Ectodermal cell (in vitro differentiated cells): ENCODE measurements around the gene OTUD5.

Experiments
- H3K27ac ChIP-seq: 2 replicates; pipeline ENCODE4 v1.7.0; 2013; ENCODE audit warnings: mild to moderate bottlenecking, low read depth, low read length; ENCODE audit not compliant: insufficient read depth, poor library complexity, severe bottlenecking
- H3K27me3 ChIP-seq: 2 replicates; pipeline ENCODE4 v1.7.0; 2013; ENCODE audit warnings: mild to moderate bottlenecking, low read length; ENCODE audit not compliant: insufficient read depth, control insufficient read depth, poor library complexity, severe bottlenecking
- H3K36me3 ChIP-seq: one replicate; pipeline ENCODE4 v1.7.0; 2013; ENCODE audit warnings: low read length; ENCODE audit not compliant: control insufficient read depth, insufficient read depth
- H3K4me1 ChIP-seq: one replicate; pipeline ENCODE4 v1.7.0; 2013; ENCODE audit warnings: low read length; ENCODE audit not compliant: control insufficient read depth, insufficient read depth
- H3K4me3 ChIP-seq: 2 replicates; pipeline ENCODE4 v1.7.0; 2013; ENCODE audit warnings: low read depth, low read length, control low read depth; ENCODE audit not compliant: insufficient read depth
- H3K9me3 ChIP-seq: 2 replicates; pipeline ENCODE4 v1.7.0; 2013; ENCODE audit warnings: mild to moderate bottlenecking, low read length, moderate library complexity; ENCODE audit not compliant: control insufficient read depth
- WGBS, 2 experiments: methylation state at CpG; one replicate each; pipeline ENCODE4 v1.1.7; 2013; ENCODE audit warnings: missing lambda C conversion rate in 2 of 2; 5-methylcytosine and 5-hydroxymethylcytosine counted together

Gene OTUD5

DNA sequence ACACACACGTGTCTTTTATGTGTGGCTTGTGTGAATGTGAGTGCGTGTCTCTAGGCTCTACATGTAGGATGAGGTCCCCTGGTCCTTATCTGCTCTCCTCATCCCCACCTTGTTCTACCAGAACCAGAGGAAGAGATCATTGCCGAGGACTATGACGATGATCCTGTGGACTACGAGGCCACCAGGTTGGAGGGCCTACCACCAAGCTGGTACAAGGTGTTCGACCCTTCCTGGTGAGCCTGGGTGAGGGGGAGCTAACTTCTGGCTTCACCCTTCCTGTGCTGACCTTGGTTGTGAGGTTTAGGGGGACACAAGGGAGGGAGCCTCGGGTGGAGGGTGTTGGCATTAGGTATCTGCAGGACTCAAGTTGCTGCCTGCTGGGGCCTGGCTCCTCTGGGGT lies 56.3 kb downstream of the OTUD5 start:
- Histone ChIP-seq H3K36me3 (peaks cover 8% of the 10 kb centered on the region), H3K27ac (no peak overlapping the region), H3K27me3 (no peaks in the 10 kb centered on the region), H3K4me1 (no peaks in the 10 kb centered on the region), H3K4me3 (no peak overlapping the region), H3K9me3 (no peaks in the 10 kb centered on the region)
- WGBS, 2 experiments: 92 to 94% methylated on average over 5 to 7 of the region's 7 CpGs

DNA sequence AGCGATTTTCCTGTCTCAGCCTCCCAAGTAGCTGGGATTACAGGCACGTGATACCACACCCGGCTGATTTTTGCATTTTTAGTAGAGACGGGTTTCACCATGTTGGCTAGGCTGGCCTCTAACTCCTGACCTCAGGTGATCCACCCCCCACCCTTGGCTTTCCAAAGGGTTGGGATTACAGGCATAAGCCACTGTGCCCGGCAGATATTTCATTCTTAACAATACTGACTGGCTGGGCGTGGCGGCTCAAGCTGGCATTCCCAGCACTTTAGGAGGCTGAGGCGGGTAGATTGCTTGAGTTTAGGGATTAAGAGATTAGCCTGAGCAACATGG lies 58.4 kb downstream of the OTUD5 start:
- Histone ChIP-seq H3K4me1 (no peaks in the 10 kb centered on the region), H3K36me3 (peaks cover 8% of the 10 kb centered on the region)

DNA sequence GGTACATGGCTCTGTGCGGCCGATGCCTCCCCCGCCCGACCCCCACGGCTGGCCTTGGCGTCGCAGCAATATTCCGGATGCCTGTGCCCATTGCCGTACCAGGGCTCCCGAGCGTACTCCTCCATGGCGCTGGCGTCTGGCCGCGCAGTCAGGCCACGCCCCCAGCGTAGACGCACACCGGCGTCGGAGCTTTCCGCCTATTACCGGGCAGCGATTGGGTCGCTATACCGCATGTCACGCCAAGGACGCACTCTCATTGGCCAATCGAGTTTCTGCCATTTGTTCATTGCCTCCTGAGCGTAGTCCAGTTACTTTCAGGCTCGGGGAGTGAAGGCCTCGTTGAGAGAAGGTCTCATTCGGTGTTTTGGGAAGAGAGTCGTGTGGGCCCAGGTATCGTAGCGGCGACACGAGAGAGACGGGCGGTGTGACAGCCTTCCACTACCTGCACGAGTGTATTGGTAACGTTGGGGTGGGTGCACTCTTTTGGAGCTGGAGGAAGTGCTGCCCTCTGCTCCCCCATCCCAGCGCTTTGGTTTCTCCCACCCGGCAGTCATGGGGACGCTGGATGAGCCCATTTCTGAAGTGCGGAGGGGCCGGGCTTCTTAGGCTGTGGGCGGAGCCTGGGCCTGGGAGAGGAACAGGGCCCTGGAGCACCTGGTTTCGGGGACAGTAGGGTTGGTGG lies 59.6 kb downstream of the OTUD5 start, which contains the start of the genes PQBP1 and TIMM17B:
Gene PQBP1, plus strand, starts transcription at position 306 of the 682 bp plus-strand sequence. CDS start 580 bp downstream, outside the sequence.
Gene TIMM17B, minus strand, starts transcription at position 144 of the 682 bp plus-strand sequence. Its CDS starts 19 bp downstream, at position 125.
- no peaks in the 10 kb centered on the region for H3K9me3 ChIP-seq
- H3K4me3 ChIP-seq: peak within 1 kb of the TSS; percentile 65
- no peaks in the 10 kb centered on the region for H3K4me1 ChIP-seq
- peaks cover 8% of the 10 kb centered on the region for H3K36me3 ChIP-seq
- 0% methylated on average over 49 of the region's 49 CpGs for WGBS, 2 experiments
- no peaks in the 10 kb centered on the region for H3K27me3 ChIP-seq
- peak within 1 kb of the TSS; percentile 79 for H3K27ac ChIP-seq

More for the DNA sequence above, 58.4 kb downstream of the OTUD5 start:
- WGBS, 2 experiments: 90 to 93% methylated on average over 8 of the region's 8 CpGs
- Histone ChIP-seq H3K27me3 (no peaks in the 10 kb centered on the region), H3K9me3 (no peaks in the 10 kb centered on the region), H3K4me3 (no peak overlapping the region), H3K27ac (no peak overlapping the region)

DNA sequence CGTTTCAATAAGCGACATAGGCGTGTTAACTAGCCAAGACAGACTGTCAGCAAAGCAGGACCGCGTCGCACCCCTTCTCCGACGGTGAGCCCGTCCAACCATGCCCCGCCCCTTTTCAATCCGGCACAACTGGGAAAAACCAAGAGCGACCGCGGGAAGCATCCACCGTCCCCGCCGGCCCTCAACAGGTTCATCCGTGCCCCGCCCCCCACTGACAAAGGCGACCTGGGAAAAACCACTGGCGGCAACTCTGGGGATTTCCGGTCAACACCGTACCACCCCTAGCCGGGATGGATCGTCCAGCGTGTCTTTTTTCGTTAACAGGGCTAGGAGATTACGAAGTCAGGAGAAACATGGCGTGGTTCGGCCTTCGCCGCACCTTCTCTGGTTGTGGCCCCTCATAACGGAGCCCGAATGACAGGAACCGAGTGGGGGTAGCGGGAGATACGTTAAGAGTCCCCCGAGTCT lies 60.2 kb downstream of the OTUD5 start:
- Histone ChIP-seq H3K9me3 (no peaks in the 10 kb centered on the region), H3K27ac (peak overlapping the region; percentile 79), H3K27me3 (no peaks in the 10 kb centered on the region), H3K36me3 (peaks cover 8% of the 10 kb centered on the region), H3K4me3 (peak overlapping the region; percentile 65), H3K4me1 (no peaks in the 10 kb centered on the region)
- WGBS, 2 experiments: 0% methylated on average over 38 of the region's 38 CpGs

DNA sequence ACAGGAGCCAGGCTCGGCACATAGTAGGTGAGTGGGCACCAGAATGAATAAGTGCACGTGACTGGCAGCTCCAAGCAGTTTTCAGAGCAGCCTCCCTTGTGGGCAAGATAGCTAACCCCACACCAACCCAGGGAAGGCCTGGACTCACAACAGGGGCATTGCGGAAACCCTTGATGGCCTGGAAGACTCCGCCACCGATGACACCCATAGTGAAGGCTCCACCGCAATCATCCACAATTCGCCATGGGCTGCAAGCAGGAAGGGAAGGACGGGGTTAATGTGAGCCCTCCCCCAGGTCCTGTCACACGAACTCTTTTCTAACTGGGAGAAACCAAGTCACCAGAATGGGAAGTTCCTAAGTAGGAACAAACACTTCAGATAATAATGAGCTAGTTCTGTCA lies 60.8 kb downstream of the OTUD5 start:
- WGBS, 2 experiments: 35 to 49% methylated on average over 8 to 9 of the region's 9 CpGs

DNA sequence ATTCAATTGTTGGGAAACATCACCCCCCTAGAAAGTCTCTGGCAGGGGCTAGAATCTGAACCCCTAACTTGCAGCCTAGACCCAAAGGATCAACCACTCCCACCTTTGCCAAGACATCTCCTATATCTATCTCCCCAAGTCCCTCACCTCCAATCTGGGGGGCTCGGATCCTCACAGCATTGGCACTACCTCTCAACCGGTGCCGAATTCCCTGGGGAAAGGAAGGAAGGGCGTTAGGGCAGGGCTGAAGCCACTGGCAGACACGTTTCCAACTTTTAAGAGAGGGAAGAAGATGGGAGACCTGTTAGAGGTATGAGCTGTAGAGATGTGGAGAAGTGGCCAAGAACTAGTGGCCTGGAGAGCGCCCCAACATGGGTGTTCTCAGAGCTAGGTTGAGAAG lies 62.5 kb downstream of the OTUD5 start:
- WGBS, 2 experiments: 95 to 98% methylated on average over 5 to 6 of the region's 6 CpGs
- Histone ChIP-seq H3K27me3 (no peaks in the 10 kb centered on the region), H3K27ac (no peak overlapping the region), H3K4me3 (no peak overlapping the region), H3K4me1 (no peaks in the 10 kb centered on the region), H3K9me3 (no peaks in the 10 kb centered on the region), H3K36me3 (peaks cover 4% of the 10 kb centered on the region)

More for the DNA sequence above, 60.8 kb downstream of the OTUD5 start:
- no peaks in the 10 kb centered on the region for H3K9me3 ChIP-seq
- no peak overlapping the region for H3K27ac ChIP-seq
- H3K4me1 ChIP-seq: no peaks in the 10 kb centered on the region
- peak overlapping the region; percentile 65 for H3K4me3 ChIP-seq
- peaks cover 8% of the 10 kb centered on the region for H3K36me3 ChIP-seq
- no peaks in the 10 kb centered on the region for H3K27me3 ChIP-seq

DNA sequence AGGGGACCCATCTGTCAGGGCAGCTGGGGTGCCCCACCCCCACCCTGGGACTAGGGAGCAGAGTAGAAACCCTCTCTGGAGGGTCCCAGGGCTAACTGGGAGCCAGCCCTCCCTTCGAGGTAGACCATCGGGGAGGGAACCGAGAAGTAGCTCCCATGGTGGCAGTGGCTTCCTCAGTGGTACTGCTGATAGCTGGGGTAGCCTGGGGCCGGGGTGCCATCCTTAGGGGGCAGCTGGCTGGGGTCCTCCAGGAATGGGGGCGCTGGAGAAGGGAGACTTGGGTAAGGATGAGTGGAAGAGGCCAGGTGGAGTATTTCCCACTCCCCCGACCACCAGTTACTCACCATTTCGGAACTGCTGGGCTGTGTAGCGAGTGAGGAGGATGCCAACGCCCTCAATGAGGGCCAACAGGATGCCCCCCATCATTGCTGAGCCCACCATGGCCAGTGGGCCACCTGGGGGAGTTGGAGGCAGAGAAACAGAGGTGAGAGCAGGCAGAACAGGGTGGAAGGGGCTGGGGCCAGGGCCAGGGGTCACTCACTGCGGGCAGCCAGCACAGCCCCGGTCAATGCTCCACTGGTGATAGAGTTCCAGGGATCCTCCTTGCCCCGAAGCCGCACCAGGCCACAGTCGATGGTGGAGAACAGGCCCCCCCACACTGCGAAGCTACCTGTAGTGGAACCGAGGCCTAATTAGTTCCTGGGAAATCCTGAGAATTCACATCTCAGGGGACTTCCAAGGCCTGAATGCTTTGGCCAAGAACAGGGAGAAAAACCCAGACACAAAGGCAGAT lies 63.7 kb downstream of the OTUD5 start:
- no peak overlapping the region for H3K4me3 ChIP-seq
- no peaks in the 10 kb centered on the region for H3K9me3 ChIP-seq
- H3K36me3 ChIP-seq: peaks cover 4% of the 10 kb centered on the region
- H3K27me3 ChIP-seq: no peaks in the 10 kb centered on the region
- WGBS, 2 experiments: 96 to 97% methylated on average over 16 of the region's 16 CpGs
- no peaks in the 10 kb centered on the region for H3K4me1 ChIP-seq
- no peak overlapping the region for H3K27ac ChIP-seq

DNA sequence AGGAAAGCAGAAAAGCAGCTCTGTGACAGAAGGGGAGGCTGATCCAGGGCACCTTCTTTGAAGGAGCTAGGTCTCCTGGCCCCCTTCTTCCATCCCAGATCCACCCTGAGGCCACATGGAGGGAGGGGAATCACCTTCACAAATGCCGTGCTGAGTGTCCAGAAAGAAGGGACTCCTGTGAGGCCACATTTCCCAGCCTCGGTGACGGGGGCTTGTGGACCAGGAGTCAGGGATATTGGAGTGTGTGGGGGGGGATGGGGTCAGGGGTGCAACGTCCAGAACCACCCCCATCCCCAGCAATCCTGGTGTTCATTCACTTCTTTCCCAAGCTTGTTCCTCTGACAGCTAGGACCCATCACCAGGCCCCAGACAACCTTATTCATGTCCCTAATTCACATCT lies 64.5 kb downstream of the OTUD5 start:
- Histone ChIP-seq H3K27ac (no peak overlapping the region), H3K27me3 (no peaks in the 10 kb centered on the region), H3K9me3 (no peaks in the 10 kb centered on the region), H3K4me3 (no peak overlapping the region), H3K4me1 (no peaks in the 10 kb centered on the region), H3K36me3 (peaks cover 4% of the 10 kb centered on the region)
- WGBS, 2 experiments: 95 to 100% methylated on average over 1 to 4 of the region's 4 CpGs

DNA sequence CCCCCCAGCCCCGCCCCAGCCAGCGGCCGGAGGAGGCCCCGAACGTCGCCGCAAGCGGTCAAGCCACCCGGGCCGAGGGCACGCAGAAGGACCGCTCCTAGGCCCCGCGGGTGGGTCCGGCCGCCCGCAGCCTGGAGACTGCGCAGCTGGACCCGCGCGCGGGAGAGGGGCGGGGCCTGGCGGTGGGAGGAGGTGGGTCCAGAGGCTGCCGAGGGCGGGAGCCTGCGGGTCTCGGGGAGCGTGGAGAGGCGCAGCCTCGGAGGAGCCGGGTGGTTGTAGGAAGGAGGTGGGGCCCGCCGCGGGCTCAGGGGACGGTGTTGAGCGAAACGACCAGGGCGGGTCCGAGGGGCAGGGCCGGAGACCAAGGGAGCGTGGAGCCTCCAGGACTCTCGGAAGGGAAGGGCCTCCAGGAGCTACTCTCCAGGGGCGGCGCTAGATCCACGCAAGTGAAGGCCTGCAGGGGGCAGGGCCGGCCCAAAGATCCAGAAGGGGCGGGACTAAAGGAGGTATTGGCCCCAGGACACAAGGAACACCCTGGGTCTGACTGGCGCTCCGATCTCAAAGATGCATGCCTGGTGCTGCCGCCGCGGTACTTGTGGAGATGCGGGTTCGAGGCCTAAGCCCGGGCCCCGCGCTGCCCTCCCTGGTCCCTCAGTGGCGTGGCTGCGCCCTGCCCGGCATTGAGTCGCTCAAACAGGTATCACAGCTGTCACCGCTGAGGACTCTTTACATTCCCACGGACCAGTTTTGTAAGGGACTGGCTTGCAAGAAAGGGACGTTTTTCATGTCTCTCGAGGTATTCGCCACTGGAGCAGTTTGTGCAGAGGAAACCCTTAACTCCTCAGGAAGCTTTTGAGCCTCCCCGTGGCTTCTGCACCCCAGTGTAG lies 65.8 kb downstream of the OTUD5 start:
- Histone ChIP-seq H3K4me1 (no peaks in the 10 kb centered on the region), H3K4me3 (peak overlapping the region; percentile 53), H3K9me3 (no peaks in the 10 kb centered on the region), H3K36me3 (peaks cover 4% of the 10 kb centered on the region), H3K27me3 (no peaks in the 10 kb centered on the region), H3K27ac (no peak overlapping the region)
- 5 to 6% methylated on average over 68 of the region's 68 CpGs for WGBS, 2 experiments
